ENCODE data around the gene CMTM3. TPM values are rescaled to one million over a fixed set of nuclear protein-coding genes. Genes with fewer than 3 reads are reported as not detected.

The CMTM3 gene
- total RNA-seq, 1 donor from 2014 or later = 42.6 TPM

DNA sequence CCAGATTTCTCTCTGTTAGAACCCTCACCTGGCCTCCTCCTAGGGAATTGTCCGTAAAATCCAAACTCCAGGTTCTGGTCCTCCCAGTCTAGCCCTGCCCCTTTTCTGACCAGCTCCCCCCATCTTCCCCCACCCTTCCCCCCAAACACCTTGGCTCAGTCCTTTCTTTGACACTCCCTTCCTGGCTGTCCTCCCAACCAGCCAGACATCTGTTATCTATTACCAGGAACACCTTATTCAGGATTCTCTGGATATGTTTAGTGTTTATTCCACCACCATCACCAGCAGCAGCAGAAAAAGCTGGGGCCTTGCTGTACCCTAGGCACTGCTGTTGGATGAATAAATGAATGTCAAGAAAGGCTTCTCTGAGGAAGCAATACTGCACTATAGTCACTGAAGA, 4.0 kb upstream of the CMTM3 start:
- Histone ChIP-seq H3K4me3 (no peak overlapping the region), H3K27me3 (no peaks in the 10 kb centered on the region), H3K9me3 (no peaks in the 10 kb centered on the region), H3K27ac (no peak overlapping the region), H3K36me3 (no peaks in the 10 kb centered on the region), H3K4me1 (peaks cover 0 to 9% of the 10 kb centered on the region in 2 donors)
- TF ChIP-seq, protein P1, sequence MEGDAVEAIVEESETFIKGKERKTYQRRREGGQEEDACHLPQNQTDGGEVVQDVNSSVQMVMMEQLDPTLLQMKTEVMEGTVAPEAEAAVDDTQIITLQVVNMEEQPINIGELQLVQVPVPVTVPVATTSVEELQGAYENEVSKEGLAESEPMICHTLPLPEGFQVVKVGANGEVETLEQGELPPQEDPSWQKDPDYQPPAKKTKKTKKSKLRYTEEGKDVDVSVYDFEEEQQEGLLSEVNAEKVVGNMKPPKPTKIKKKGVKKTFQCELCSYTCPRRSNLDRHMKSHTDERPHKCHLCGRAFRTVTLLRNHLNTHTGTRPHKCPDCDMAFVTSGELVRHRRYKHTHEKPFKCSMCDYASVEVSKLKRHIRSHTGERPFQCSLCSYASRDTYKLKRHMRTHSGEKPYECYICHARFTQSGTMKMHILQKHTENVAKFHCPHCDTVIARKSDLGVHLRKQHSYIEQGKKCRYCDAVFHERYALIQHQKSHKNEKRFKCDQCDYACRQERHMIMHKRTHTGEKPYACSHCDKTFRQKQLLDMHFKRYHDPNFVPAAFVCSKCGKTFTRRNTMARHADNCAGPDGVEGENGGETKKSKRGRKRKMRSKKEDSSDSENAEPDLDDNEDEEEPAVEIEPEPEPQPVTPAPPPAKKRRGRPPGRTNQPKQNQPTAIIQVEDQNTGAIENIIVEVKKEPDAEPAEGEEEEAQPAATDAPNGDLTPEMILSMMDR (IDR thresholded peaks at IDR 0.05) = no peak
- DNase-seq (ENCODE audit: low spot score in 2 of 2) = no peak
- intact Hi-C loops (cut with DNase I) = no loop called here

DNA sequence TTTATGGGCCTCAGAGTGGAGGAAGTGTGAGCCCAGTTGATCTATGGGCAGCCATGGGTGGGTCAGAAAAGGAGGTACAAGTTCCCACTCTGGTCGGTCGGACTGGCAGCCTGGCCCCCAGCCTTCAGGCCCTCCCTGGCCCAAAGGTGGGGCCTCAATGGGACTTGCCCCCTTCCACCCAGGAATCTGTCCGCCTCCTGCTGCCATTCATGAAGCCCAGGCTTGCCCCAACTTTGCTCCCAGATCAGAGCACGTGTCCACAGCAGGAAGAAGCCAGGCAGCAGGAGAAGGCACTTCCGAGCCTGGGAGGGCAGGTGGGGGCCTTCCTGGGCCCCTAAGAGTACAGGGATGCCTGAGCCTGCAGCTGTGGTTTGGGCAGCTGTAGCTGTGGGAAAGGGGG, 3.0 kb upstream of the CMTM3 start:
- Histone ChIP-seq H3K9me3 (no peaks in the 10 kb centered on the region), H3K36me3 (no peaks in the 10 kb centered on the region), H3K27me3 (no peaks in the 10 kb centered on the region), H3K4me1 (peaks cover 0 to 13% of the 10 kb centered on the region in 2 donors), H3K27ac (no peak overlapping the region), H3K4me3 (no peak overlapping the region)
- intact Hi-C loops (cut with DNase I) = no loop called here
- TF ChIP-seq, protein P1 (IDR thresholded peaks at IDR 0.05) = no peak
- DNase-seq (ENCODE audit: low spot score in 2 of 2) = no peak

DNA sequence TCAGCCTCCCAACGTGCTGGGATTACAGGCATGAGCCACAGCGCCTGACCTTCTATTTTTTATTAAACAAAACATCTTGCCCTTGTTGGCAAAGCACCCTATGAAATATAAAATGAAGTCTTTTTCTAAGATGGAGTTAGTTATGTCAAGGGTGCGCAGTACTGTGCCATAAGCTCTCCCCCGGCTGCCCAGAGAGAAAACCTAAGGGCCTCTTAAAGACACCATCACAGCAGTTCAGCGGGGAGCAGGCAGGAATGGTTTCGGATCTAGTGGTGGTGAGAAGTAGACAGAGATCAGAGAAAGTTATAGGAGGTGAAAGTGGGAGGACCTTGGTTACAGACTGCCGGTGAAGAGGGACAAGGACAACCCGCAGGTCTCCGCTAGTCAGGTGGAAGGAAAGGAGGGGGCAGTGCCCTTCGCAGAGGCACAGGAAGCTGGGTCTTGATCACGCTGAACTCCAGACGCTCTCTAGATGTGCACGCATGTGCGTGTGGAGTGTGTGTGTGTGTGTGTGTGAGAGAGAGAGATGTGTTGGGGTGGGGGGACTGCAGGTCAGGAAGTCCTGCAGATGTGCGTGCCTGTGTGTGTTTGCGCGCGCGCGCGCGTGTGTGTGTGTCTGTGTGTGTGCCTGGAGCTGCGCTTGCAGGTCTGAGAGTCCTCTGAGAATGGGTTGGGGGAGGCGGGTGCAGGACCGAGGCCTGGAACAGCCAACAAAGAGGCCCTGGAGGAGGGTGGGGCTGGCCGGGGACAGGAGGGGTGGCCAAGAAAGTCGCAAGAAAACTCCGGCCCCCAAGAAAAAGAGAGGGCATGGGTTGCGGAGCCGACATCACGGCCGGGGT, 748 bp upstream of the CMTM3 start:
- DNase-seq (ENCODE audit: low spot score in 2 of 2) = peak in 1 of 2 donors; percentile 80
- Histone ChIP-seq H3K36me3 (no peaks in the 10 kb centered on the region), H3K9me3 (no peaks in the 10 kb centered on the region), H3K4me1 (peaks cover 0 to 14% of the 10 kb centered on the region in 2 donors), H3K27ac (peak overlapping the region; percentile 93), H3K4me3 (peak overlapping the region; percentile 66 to 91), H3K27me3 (no peaks in the 10 kb centered on the region)
- intact Hi-C loops (cut with DNase I) = loop anchor here (2.0 kb wide), 1 partner anchor 55 kb away; no protein-coding TSS in a partner anchor
- TF ChIP-seq, protein P1 (IDR thresholded peaks at IDR 0.05) = no peak

DNA sequence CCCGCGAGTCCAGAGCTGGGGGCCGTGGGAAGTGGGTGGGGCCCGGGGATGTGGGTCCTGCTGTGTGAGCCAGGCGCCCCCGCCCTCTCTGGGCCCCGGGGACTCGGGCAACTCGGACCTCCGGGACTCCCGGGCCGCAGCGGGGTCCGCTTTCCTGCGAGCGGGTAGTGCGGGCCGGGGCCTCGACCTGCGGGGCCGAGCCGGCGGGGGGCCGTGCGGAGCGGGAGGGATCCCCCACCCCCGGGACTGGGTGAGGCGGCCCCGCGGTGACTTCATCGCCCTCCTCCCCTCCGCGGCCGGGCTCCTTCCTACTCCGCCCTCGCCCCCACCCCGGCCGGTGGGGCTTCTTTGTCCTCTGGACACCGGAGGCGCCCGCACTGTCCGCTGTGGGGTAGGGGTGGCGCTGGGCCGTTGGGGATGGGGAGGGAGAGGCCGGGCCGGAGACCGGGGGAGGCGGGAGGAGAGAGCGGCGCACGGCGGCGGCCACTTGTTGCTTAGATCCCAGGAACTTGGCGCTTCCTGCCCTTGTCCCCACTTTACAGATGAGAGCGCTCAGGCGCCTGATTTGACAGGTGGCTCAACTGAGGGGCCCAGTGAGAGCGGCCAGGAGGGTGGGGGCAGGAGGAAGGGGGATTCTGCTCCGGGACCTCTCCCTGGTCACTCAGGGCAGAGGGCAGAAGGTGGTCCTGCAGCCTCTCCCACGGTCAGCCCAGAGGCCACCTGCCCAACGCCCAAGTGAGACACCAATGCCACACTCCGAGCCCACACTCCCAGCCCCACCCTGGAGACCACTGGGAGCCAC, 874 bp downstream of the CMTM3 start:
- H3K4me1 ChIP-seq = peaks cover 0 to 18% of the 10 kb centered on the region in 2 donors
- peak in 1 of 2 donors; percentile 82 for DNase-seq (ENCODE audit: low spot score in 2 of 2)
- H3K36me3 ChIP-seq = peaks cover 7 to 15% of the 10 kb centered on the region in 2 donors
- TF ChIP-seq, protein P1 (IDR thresholded peaks at IDR 0.05) = no peak
- peak overlapping the region; percentile 66 to 91 for H3K4me3 ChIP-seq
- no peaks in the 10 kb centered on the region for H3K9me3 ChIP-seq
- H3K27me3 ChIP-seq = no peaks in the 10 kb centered on the region
- H3K27ac ChIP-seq = peak overlapping the region; percentile 93
- intact Hi-C loops (cut with DNase I) = loop anchor here (1.0 to 5.0 kb wide), 5 partner anchors 57 to 262 kb away; partner anchors contain the start of gene DYNC1LI2

DNA sequence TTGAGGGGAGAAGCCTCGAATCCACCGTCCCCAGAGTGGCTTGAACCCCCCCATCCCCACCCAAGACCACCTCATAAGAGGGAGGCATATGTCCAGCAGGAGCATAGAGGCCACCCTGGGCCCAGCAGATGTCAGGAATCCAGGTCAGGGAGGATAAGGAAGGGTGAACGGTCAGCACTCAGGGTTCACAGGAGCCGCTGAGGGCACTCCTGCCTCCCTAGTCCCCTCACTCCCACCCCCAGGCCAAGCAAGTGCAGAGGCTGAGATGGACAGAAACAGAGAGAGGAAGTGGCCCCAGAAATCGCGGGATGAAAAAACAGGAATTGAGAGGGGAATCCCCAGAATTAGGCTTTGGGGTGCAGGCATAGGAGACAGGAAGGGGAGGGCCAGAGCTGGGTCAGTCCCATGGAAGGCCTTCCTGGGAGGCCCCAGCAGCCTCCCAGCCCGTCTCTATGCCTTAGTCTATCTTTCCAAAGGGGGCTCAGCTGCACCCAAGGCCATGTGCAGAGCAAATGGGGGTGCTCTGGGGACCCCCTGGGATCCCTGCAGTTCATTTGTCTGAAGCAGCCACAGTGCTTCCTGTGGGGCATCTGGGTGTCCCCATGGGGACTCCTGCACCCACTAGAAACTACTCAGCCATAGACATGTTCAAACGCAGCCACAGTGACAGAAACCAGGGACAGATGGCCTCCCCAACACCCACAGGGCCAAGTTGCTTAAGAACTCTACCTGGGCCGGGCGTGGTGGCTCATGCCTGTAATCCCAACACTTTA, 1.7 kb downstream of the CMTM3 start:
- DNase-seq (ENCODE audit: low spot score in 2 of 2) = no peak
- Histone ChIP-seq H3K27me3 (no peaks in the 10 kb centered on the region), H3K4me3 (peak overlapping the region; percentile 66 to 91), H3K4me1 (peaks cover 0 to 18% of the 10 kb centered on the region in 2 donors), H3K36me3 (peaks cover 11 to 22% of the 10 kb centered on the region in 2 donors), H3K9me3 (no peaks in the 10 kb centered on the region), H3K27ac (peak overlapping the region; percentile 93)
- intact Hi-C loops (cut with DNase I) = loop anchor here (1.0 to 5.0 kb wide), 5 partner anchors 57 to 261 kb away; partner anchors contain the start of gene DYNC1LI2
- TF ChIP-seq, protein P1 (IDR thresholded peaks at IDR 0.05) = no peak

Data from ascending aorta (tissue), 2 donors.